ENCODE data around the gene NTN1. TPM values are rescaled to one million over a fixed set of nuclear protein-coding genes. Genes with fewer than 3 reads are reported as not detected.

The NTN1 gene
- total RNA-seq, 1 experiment from 2014 or later = 4.2 TPM

- no peaks in the 10 kb centered on the region for H4K20me1 ChIP-seq (ENCODE audit: insufficient read depth)
- ATAC-seq (no peak), DNase-seq (ENCODE audit: low read depth, low spot score) (no peak)
- no peak overlapping the region for H3K4me2 ChIP-seq (ENCODE audit: low read length)
- H3K4me3 ChIP-seq (replicated peaks in 1 of 2; ENCODE audit: low read depth in 1 of 2, low read length in 2 of 2) = no peak overlapping the region
- BruUV-seq (replicated peaks) = no TSS peak
- RAD21 ChIA-PET (ENCODE audit: low non-redundant PET in 1 of 2, low total read pairs in 2 of 2, uncharacterized antibody in 2 of 2, unreplicated experiment in 2 of 2) = no interaction called here
- CTCF ChIA-PET = no interaction called here
- POLR2A ChIA-PET = no interaction called here
- H3K4me1 ChIP-seq (ENCODE audit: control insufficient read depth in 1 of 2, insufficient read depth in 2 of 2, low read length in 2 of 2) = no peaks in the 10 kb centered on the region
- no peaks in the 10 kb centered on the region for H3K36me3 ChIP-seq (ENCODE audit: control insufficient read depth in 1 of 2, insufficient read depth in 2 of 2, low read length in 2 of 2)
- H3K9ac ChIP-seq (ENCODE audit: low read length) = no peak overlapping the region
- TF ChIP-seq, protein P1, sequence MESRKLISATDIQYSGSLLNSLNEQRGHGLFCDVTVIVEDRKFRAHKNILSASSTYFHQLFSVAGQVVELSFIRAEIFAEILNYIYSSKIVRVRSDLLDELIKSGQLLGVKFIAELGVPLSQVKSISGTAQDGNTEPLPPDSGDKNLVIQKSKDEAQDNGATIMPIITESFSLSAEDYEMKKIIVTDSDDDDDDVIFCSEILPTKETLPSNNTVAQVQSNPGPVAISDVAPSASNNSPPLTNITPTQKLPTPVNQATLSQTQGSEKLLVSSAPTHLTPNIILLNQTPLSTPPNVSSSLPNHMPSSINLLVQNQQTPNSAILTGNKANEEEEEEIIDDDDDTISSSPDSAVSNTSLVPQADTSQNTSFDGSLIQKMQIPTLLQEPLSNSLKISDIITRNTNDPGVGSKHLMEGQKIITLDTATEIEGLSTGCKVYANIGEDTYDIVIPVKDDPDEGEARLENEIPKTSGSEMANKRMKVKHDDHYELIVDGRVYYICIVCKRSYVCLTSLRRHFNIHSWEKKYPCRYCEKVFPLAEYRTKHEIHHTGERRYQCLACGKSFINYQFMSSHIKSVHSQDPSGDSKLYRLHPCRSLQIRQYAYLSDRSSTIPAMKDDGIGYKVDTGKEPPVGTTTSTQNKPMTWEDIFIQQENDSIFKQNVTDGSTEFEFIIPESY (IDR thresholded peaks at IDR 0.05; ENCODE audit: extremely low read depth, insufficient replicate concordance, low read length) = no peak
- TF ChIP-seq CBX3 (IDR thresholded peaks at IDR 0.05; ENCODE audit: low read depth) (no peak), SP1 (IDR thresholded peaks at IDR 0.05; ENCODE audit: low read depth) (no peak), ATF3 (IDR thresholded peaks at IDR 0.05) (no peak), JUND (IDR thresholded peaks at IDR 0.05) (no peak), EZH2phosphoT487 (IDR thresholded peaks at IDR 0.05; ENCODE audit: borderline replicate concordance) (no peak), POLR2A (IDR thresholded peaks at IDR 0.05; ENCODE audit: borderline replicate concordance, extremely low read depth, insufficient read depth, insufficient read length) (no peak)
- no peaks in the 10 kb centered on the region for H3K79me2 ChIP-seq (ENCODE audit: insufficient read depth, low read length)
- H2AFZ ChIP-seq (ENCODE audit: low read depth, low read length, poor library complexity, severe bottlenecking) = no peak overlapping the region
- H3K27me3 ChIP-seq (ENCODE audit: insufficient read depth, low read length) = no peaks in the 10 kb centered on the region
- H3K9me3 ChIP-seq (ENCODE audit: control insufficient read depth in 1 of 2, insufficient read depth in 1 of 2, low read depth in 1 of 2, low read length in 2 of 2) = no peaks in the 10 kb centered on the region
- H3K27ac ChIP-seq (ENCODE audit: low read depth, low read length) = no peak overlapping the region
- intact Hi-C loops (cut with micrococcal nuclease) = no loop called here
- no peaks in the 10 kb centered on the region for H3K9me2 ChIP-seq (ENCODE audit: insufficient read depth)
Observed at GRCh38 chr17:9254841-9255240, 233.5 kb downstream of the NTN1 start.

- Histone ChIP-seq H3K4me1 (ENCODE audit: control insufficient read depth in 1 of 2, insufficient read depth in 2 of 2, low read length in 2 of 2) (no peaks in the 10 kb centered on the region), H3K27me3 (ENCODE audit: insufficient read depth, low read length) (no peaks in the 10 kb centered on the region), H3K36me3 (ENCODE audit: control insufficient read depth in 1 of 2, insufficient read depth in 2 of 2, low read length in 2 of 2) (no peaks in the 10 kb centered on the region), H3K9me3 (ENCODE audit: control insufficient read depth in 1 of 2, insufficient read depth in 1 of 2, low read depth in 1 of 2, low read length in 2 of 2) (no peaks in the 10 kb centered on the region), H3K9ac (ENCODE audit: low read length) (no peak overlapping the region), H2AFZ (ENCODE audit: low read depth, low read length, poor library complexity, severe bottlenecking) (no peak overlapping the region), H3K9me2 (ENCODE audit: insufficient read depth) (no peaks in the 10 kb centered on the region), H3K4me2 (ENCODE audit: low read length) (no peak overlapping the region), H4K20me1 (ENCODE audit: insufficient read depth) (no peaks in the 10 kb centered on the region), H3K79me2 (ENCODE audit: insufficient read depth, low read length) (no peaks in the 10 kb centered on the region), H3K4me3 (replicated peaks in 1 of 2; ENCODE audit: low read depth in 1 of 2, low read length in 2 of 2) (no peak overlapping the region), H3K27ac (ENCODE audit: low read depth, low read length) (no peak overlapping the region)
- ChIA-PET POLR2A (no interaction called here), RAD21 (ENCODE audit: low non-redundant PET in 1 of 2, low total read pairs in 2 of 2, uncharacterized antibody in 2 of 2, unreplicated experiment in 2 of 2) (no interaction called here), CTCF (no interaction called here)
- ATAC-seq = no peak
- DNase-seq (ENCODE audit: low read depth, low spot score) = no peak
- BruUV-seq (replicated peaks) = no TSS peak
- intact Hi-C loops (cut with micrococcal nuclease) = no loop called here
- TF ChIP-seq ELF1 (IDR thresholded peaks at IDR 0.05; ENCODE audit: borderline replicate concordance, low read depth) (no peak), TCF7L2 (IDR thresholded peaks at IDR 0.05; ENCODE audit: borderline replicate concordance, extremely low read depth, insufficient read depth, insufficient read length) (no peak), SIN3A (IDR thresholded peaks at IDR 0.05; ENCODE audit: low read depth) (no peak), JUND (IDR thresholded peaks at IDR 0.05) (no peak), EGR1 (IDR thresholded peaks at IDR 0.05; ENCODE audit: low read depth) (no peak), SRF (IDR thresholded peaks at IDR 0.05; ENCODE audit: low read depth) (no peak), ZFX (IDR thresholded peaks at IDR 0.05) (no peak), RAD21 (IDR thresholded peaks at IDR 0.05; ENCODE audit: low read depth) (no peak), EZH2phosphoT487 (IDR thresholded peaks at IDR 0.05; ENCODE audit: borderline replicate concordance) (no peak), ATF3 (IDR thresholded peaks at IDR 0.05) (no peak), CEBPB (IDR thresholded peaks at IDR 0.05; ENCODE audit: low read depth) (no peak), SP1 (IDR thresholded peaks at IDR 0.05; ENCODE audit: low read depth) (no peak)
- TF ChIP-seq, protein P2, sequence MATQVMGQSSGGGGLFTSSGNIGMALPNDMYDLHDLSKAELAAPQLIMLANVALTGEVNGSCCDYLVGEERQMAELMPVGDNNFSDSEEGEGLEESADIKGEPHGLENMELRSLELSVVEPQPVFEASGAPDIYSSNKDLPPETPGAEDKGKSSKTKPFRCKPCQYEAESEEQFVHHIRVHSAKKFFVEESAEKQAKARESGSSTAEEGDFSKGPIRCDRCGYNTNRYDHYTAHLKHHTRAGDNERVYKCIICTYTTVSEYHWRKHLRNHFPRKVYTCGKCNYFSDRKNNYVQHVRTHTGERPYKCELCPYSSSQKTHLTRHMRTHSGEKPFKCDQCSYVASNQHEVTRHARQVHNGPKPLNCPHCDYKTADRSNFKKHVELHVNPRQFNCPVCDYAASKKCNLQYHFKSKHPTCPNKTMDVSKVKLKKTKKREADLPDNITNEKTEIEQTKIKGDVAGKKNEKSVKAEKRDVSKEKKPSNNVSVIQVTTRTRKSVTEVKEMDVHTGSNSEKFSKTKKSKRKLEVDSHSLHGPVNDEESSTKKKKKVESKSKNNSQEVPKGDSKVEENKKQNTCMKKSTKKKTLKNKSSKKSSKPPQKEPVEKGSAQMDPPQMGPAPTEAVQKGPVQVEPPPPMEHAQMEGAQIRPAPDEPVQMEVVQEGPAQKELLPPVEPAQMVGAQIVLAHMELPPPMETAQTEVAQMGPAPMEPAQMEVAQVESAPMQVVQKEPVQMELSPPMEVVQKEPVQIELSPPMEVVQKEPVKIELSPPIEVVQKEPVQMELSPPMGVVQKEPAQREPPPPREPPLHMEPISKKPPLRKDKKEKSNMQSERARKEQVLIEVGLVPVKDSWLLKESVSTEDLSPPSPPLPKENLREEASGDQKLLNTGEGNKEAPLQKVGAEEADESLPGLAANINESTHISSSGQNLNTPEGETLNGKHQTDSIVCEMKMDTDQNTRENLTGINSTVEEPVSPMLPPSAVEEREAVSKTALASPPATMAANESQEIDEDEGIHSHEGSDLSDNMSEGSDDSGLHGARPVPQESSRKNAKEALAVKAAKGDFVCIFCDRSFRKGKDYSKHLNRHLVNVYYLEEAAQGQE (IDR thresholded peaks at IDR 0.05; ENCODE audit: low read depth) = no peak
Observed at GRCh38 chr17:9255833-9256232, 234.5 kb downstream of the NTN1 start.

Data from HCT116 (cell line).